Measurements from ENCODE around the gene JMJD6. TPM values are rescaled to one million over a fixed set of nuclear protein-coding genes. Genes with fewer than 3 reads are reported as not detected.
A peak's percentile ranks its signal among the peaks of the same experiment; 100 is the strongest.
"Not testable (repeated sequence)": the region's sequence is repeated elsewhere in the genome, so short reads cannot be mapped to it uniquely, and the experiment has no call there.

The JMJD6 gene
- total RNA-seq, 4 donors from 2014 or later, result 39.0 to 53.8 (median 47.2) TPM

GRCh38 chr17:76714822-76715495 lies 11.4 kb downstream of the JMJD6 start:
- peak overlapping the region in 3 of 4 donors; percentile 27 to 85 (median 70) for H3K27ac ChIP-seq
- H3K36me3 ChIP-seq, result peaks cover 0 to 71% of the 10 kb centered on the region in 2 donors
- no peaks in the 10 kb centered on the region for H3K27me3 ChIP-seq
- peaks cover 10 to 58% (median 22%) of the 10 kb centered on the region in 3 donors for H3K4me1 ChIP-seq
- 10 to 14% methylated on average over 4 of the region's 4 CpGs for WGBS, 2 donors (ENCODE audit: low coverage in 1 of 2)
- no peaks in the 10 kb centered on the region for H3K9me3 ChIP-seq
- no peak overlapping the region for H3K4me3 ChIP-seq
- ATAC-seq, result no peak
- TF ChIP-seq CTCF (IDR thresholded peaks at IDR 0.05) (peak; percentile 78 to 86 (median 83)), POLR2AphosphoS5 (IDR thresholded peaks at IDR 0.05) (no peak)

DNA sequence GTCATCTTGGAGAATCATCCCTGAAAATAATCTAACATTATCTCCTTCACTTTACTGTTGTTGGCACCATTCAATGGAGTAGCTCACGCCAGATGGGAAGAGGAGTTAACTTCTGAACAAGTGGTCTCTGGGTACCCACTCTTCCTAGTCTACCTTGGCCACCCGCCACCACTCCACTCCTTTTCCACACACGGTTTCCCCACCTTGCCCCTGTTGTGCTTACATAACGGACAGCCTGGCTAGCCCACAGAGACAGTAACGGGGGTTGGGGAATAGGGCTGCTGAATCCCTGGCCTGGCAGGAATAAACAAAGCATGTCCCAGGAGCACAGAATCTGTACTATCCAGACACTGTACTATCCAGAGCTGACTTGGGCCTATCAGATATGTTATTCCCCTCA lies 12.1 kb downstream of the JMJD6 start:
- H3K27ac ChIP-seq, result peak overlapping the region in 3 of 4 donors; percentile 27 to 85 (median 70)

DNA sequence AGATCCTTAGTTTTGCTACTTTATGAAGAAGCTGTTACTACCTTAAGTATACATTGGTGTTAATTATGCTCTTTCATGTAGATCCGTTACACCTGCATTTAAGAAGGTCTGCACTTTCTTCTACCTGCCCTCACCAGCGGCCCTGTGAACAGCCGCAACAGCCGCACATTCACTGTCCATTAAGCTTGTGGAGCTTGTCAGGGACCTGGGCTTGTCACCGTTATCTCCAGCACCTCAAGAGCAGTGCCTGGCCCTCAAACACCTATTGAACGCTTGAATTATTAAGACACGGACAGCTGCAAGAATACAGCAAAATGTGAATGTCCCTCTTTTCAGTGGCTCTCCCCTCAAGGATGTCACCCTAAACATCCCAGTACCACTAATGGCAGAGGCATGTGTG lies 12.6 kb downstream of the JMJD6 start:
- WGBS, 2 donors (ENCODE audit: low coverage in 1 of 2), result 73 to 86% methylated on average over 5 of the region's 7 CpGs
- Histone ChIP-seq H3K4me3 (no peak overlapping the region), H3K9me3 (no peaks in the 10 kb centered on the region), H3K27me3 (no peaks in the 10 kb centered on the region), H3K4me1 (peaks cover 10 to 70% (median 24%) of the 10 kb centered on the region in 3 donors), H3K27ac (peak overlapping the region in 2 of 4 donors; percentile 70 to 85), H3K36me3 (peaks cover 0 to 59% of the 10 kb centered on the region in 2 donors)
- ATAC-seq, result no peak
- TF ChIP-seq EP300 (IDR thresholded peaks at IDR 0.05) (no peak), POLR2AphosphoS5 (IDR thresholded peaks at IDR 0.05) (no peak), CTCF (IDR thresholded peaks at IDR 0.05) (no peak), POLR2A (IDR thresholded peaks at IDR 0.05) (no peak)

More for the DNA sequence above, 12.1 kb downstream of the JMJD6 start:
- no peak for ATAC-seq
- Histone ChIP-seq H3K9me3 (no peaks in the 10 kb centered on the region), H3K4me3 (no peak overlapping the region), H3K4me1 (peaks cover 10 to 64% (median 22%) of the 10 kb centered on the region in 3 donors), H3K27me3 (no peaks in the 10 kb centered on the region), H3K36me3 (peaks cover 0 to 65% of the 10 kb centered on the region in 2 donors)
- TF ChIP-seq POLR2A (IDR thresholded peaks at IDR 0.05) (no peak), POLR2AphosphoS5 (IDR thresholded peaks at IDR 0.05) (no peak), CTCF (IDR thresholded peaks at IDR 0.05) (no peak), EP300 (IDR thresholded peaks at IDR 0.05) (no peak)
- 46% methylated on average over 5 of the region's 5 CpGs; no CpG with 5 or more reads in 1 of the 2 donors for WGBS, 2 donors (ENCODE audit: low coverage in 1 of 2)

- 60 to 80% methylated on average over 1 to 7 of the region's 7 CpGs for WGBS, 2 donors (ENCODE audit: low coverage in 1 of 2)
- H3K4me1 ChIP-seq, result peaks cover 10 to 82% (median 37%) of the 10 kb centered on the region in 3 donors
- H3K4me3 ChIP-seq, H3K9me3 ChIP-seq, ATAC-seq, H3K27me3 ChIP-seq: not testable (repeated sequence)
- H3K36me3 ChIP-seq, result peaks cover 0 to 45% of the 10 kb centered on the region in 2 donors
- H3K27ac ChIP-seq, result peak overlapping the region in 3 of 4 donors; percentile 85 to 96 (median 95)
Observed at GRCh38 chr17:76712321-76712720, 14.1 kb downstream of the JMJD6 start.

- H3K27ac ChIP-seq, result peak within 1 kb of the TSS; percentile 95 to 98 (median 96)
- no peaks in the 10 kb centered on the region for H3K9me3 ChIP-seq
- 19% methylated on average over 5 of the region's 56 CpGs; no CpG with 5 or more reads in 1 of the 2 donors for WGBS, 2 donors (ENCODE audit: low coverage in 1 of 2)
- H3K27me3 ChIP-seq, result no peaks in the 10 kb centered on the region
- no peak for TF ChIP-seq EP300 (IDR thresholded peaks at IDR 0.05)
- TF ChIP-seq POLR2AphosphoS5 (IDR thresholded peaks at IDR 0.05), result peak; percentile 57
- TF ChIP-seq CTCF (IDR thresholded peaks at IDR 0.05), result no peak
- TF ChIP-seq POLR2A (IDR thresholded peaks at IDR 0.05), result no peak
- peak within 1 kb of the TSS; percentile 73 for H3K4me3 ChIP-seq
- peaks cover 6 to 82% (median 39%) of the 10 kb centered on the region in 3 donors for H3K4me1 ChIP-seq
- ATAC-seq, result peak; percentile 70
- peaks cover 0 to 32% of the 10 kb centered on the region in 2 donors for H3K36me3 ChIP-seq
Observed at GRCh38 chr17:76710863-76711611, 15.4 kb downstream of the JMJD6 start, which contains the start of gene MXRA7. MXRA7 (minus strand) TSS chr17:76710965; CDS start chr17:76710946, 19 bp downstream.

Measured in gastroesophageal sphincter (tissue), 4 donors.